GM23248 (cell line): ENCODE results near the gene GALNT18. TPM values are rescaled to one million over a fixed set of nuclear protein-coding genes. Genes with fewer than 3 reads are reported as not detected.

Experiments used
- DNase-seq: peaks from one replicate; pipeline ENCODE4 v3.0.0-alpha.2; 2015
- H2AFZ ChIP-seq: fragments of 200-600 bp; sonication (generic); 2 replicates; pipeline ENCODE4 v1.6.1; 2016; ENCODE audit warnings: antibody characterized with exemption
- H3F3A ChIP-seq: fragments of 200-600 bp; sonication (generic); 2 replicates; pipeline ENCODE4 v1.6.1; 2016; ENCODE audit warnings: mild to moderate bottlenecking, antibody characterized with exemption, mixed run types; ENCODE audit not compliant: insufficient read depth
- H3K27ac ChIP-seq: fragments of 200-600 bp; sonication (generic); 2 replicates; pipeline ENCODE4 v1.5.1; 2016; ENCODE audit warnings: mild to moderate bottlenecking
- H3K27me3 ChIP-seq: fragments of 200-600 bp; sonication (generic); replicated peaks from 2 replicates; pipeline ENCODE4 v1.6.1; 2016; ENCODE audit warnings: mild to moderate bottlenecking; ENCODE audit not compliant: insufficient read depth
- H3K36me3 ChIP-seq: fragments of 200-600 bp; sonication (generic); 2 replicates; pipeline ENCODE4 v1.6.1; 2016; ENCODE audit warnings: low read depth, mild to moderate bottlenecking
- H3K4me1 ChIP-seq: fragments of 200-600 bp; sonication (generic); 2 replicates; pipeline ENCODE4 v1.6.1; 2016; ENCODE audit warnings: mild to moderate bottlenecking; ENCODE audit not compliant: insufficient read depth
- H3K4me2 ChIP-seq: fragments of 200-600 bp; sonication (generic); one replicate; pipeline ENCODE4 v1.6.1; 2016; ENCODE audit warnings: mild to moderate bottlenecking; ENCODE audit not compliant: unreplicated experiment
- H3K4me3 ChIP-seq: fragments of 200-600 bp; sonication (generic); 2 replicates; pipeline ENCODE4 v1.5.1; 2016; ENCODE audit warnings: mild to moderate bottlenecking
- H3K79me2 ChIP-seq: fragments of 200-600 bp; sonication (generic); 2 replicates; pipeline ENCODE4 v1.6.1; 2016; ENCODE audit warnings: mild to moderate bottlenecking; ENCODE audit not compliant: insufficient read depth
- H3K9ac ChIP-seq: fragments of 200-600 bp; sonication (generic); 2 replicates; pipeline ENCODE4 v1.6.1; 2016; ENCODE audit warnings: mild to moderate bottlenecking
- H3K9me2 ChIP-seq: fragments of 200-600 bp; sonication (generic); 2 replicates; pipeline ENCODE4 v1.6.1; 2016; ENCODE audit warnings: mixed run types, mild to moderate bottlenecking, moderate library complexity; ENCODE audit not compliant: insufficient read depth
- H3K9me3 ChIP-seq: fragments of 200-600 bp; sonication (generic); one replicate; pipeline ENCODE4 v1.6.1; 2017; ENCODE audit warnings: low read depth
- H4K20me1 ChIP-seq: fragments of 200-600 bp; sonication (generic); 2 replicates; pipeline ENCODE4 v1.6.0; 2016; ENCODE audit not compliant: insufficient read depth
- EZH2 ChIP-seq: fragments of 200-600 bp; sonication (generic); IDR thresholded peaks from 2 replicates; pipeline ENCODE4 v1.6.1; 2018; ENCODE audit warnings: antibody characterized with exemption, mild to moderate bottlenecking; ENCODE audit not compliant: insufficient read depth, poor library complexity, severe bottlenecking
- EZH2phosphoT487 ChIP-seq: fragments of 200-600 bp; sonication (generic); IDR thresholded peaks from 2 replicates; pipeline ENCODE4 v1.6.1; 2018; ENCODE audit warnings: antibody characterized with exemption, moderate library complexity, mild to moderate bottlenecking, low read depth; ENCODE audit not compliant: insufficient read depth
- WGBS, 2 experiments: methylation state at CpG; one replicate each; pipeline ENCODE4 v1.1.6; 2015 to 2017; ENCODE audit warnings: low lambda C conversion rate in 2 of 2, low coverage in 1 of 2; ENCODE audit errors: missing lambda C conversion rate in 2 of 2; 5-methylcytosine and 5-hydroxymethylcytosine counted together
- in situ Hi-C: fragments of 300-500 bp; cut with MboI; formaldehyde crosslinking; loops from 2 replicates; pipeline ENCODE4 v1.15.0; 2020
- polyA plus RNA-seq: library from polyadenylated mRNA; unstranded; fragments of >200 nt; fragmentation: Nextera tagmentation; extraction: Ambion mirVana; gene quantifications from 2 replicates; pipeline ENCODE4 v1.2.1, GENCODE V29; 2016
- total RNA-seq: library from RNA; depleted of rRNA; stranded (reverse); fragments of >200 nt; shearing (Covaris generic); gene quantifications from 2 replicates; pipeline ENCODE4 v1.2.3, GENCODE V29; 2014

Gene GALNT18
- total and polyA plus RNA-seq, 2 experiments from 2014 or later: 4.1 to 5.6 TPM

GRCh38 chr11:11246166-11246565 is 375.6 kb downstream of the GALNT18 start:
- H4K20me1 ChIP-seq: no peaks in the 10 kb centered on the region
- no peaks in the 10 kb centered on the region for H3K36me3 ChIP-seq
- DNase-seq: no peak
- no peaks in the 10 kb centered on the region for H3K79me2 ChIP-seq
- 0 out of 2 replicates have a peak, but pooled peaks cover 4% of the 10 kb centered on the region for H3F3A ChIP-seq
- TF ChIP-seq EZH2phosphoT487 (no peak), EZH2 (no peak)
- H3K9me3 ChIP-seq: no peaks in the 10 kb centered on the region
- no peak overlapping the region for H3K4me3 ChIP-seq
- H3K4me1 ChIP-seq: no peaks in the 10 kb centered on the region
- no peak overlapping the region for H2AFZ ChIP-seq
- no peak overlapping the region for H3K9ac ChIP-seq
- no peaks in the 10 kb centered on the region for H3K9me2 ChIP-seq
- WGBS, 2 experiments: 38 to 43% methylated on average over 1 of the region's 1 CpG
- no peak overlapping the region for H3K27ac ChIP-seq
- in situ Hi-C loops: no loop called here
- H3K27me3 ChIP-seq: peaks cover 36% of the 10 kb centered on the region; the same call in 1 of the 2 replicates
- H3K4me2 ChIP-seq: no peak overlapping the region

GRCh38 chr11:11245453-11245852 is 376.4 kb downstream of the GALNT18 start:
- Histone ChIP-seq H3K4me1 (no peaks in the 10 kb centered on the region), H3K27ac (no peak overlapping the region), H3K9me3 (no peaks in the 10 kb centered on the region), H3K36me3 (no peaks in the 10 kb centered on the region), H2AFZ (no peak overlapping the region), H3K9me2 (no peaks in the 10 kb centered on the region), H4K20me1 (no peaks in the 10 kb centered on the region), H3F3A (0 out of 2 replicates have a peak, but pooled peaks cover 4% of the 10 kb centered on the region), H3K4me2 (no peak overlapping the region), H3K9ac (no peak overlapping the region), H3K79me2 (no peaks in the 10 kb centered on the region), H3K27me3 (peaks cover 36% of the 10 kb centered on the region; the same call in 1 of the 2 replicates), H3K4me3 (no peak overlapping the region)
- in situ Hi-C loops: no loop called here
- peak; percentile 25 for DNase-seq
- TF ChIP-seq EZH2: no peak
- no peak for TF ChIP-seq EZH2phosphoT487
- WGBS, 2 experiments: 2 to 9% methylated on average over 3 of the region's 3 CpGs

GRCh38 chr11:11244470-11245080 is 377.2 kb downstream of the GALNT18 start:
- H3K79me2 ChIP-seq: no peaks in the 10 kb centered on the region
- TF ChIP-seq EZH2: no peak
- no peak for TF ChIP-seq EZH2phosphoT487
- in situ Hi-C loops: no loop called here
- no peaks in the 10 kb centered on the region for H4K20me1 ChIP-seq
- H3K36me3 ChIP-seq: no peaks in the 10 kb centered on the region
- peaks cover 27% of the 10 kb centered on the region; the same call in 1 of the 2 replicates for H3K27me3 ChIP-seq
- no peak overlapping the region for H3K4me2 ChIP-seq
- no peak overlapping the region for H3K4me3 ChIP-seq
- DNase-seq: no peak
- H3K27ac ChIP-seq: no peak overlapping the region
- 0 out of 2 replicates have a peak, but pooled peaks cover 4% of the 10 kb centered on the region for H3F3A ChIP-seq
- no peak overlapping the region for H2AFZ ChIP-seq
- no peaks in the 10 kb centered on the region for H3K4me1 ChIP-seq
- no peaks in the 10 kb centered on the region for H3K9me2 ChIP-seq
- H3K9me3 ChIP-seq: no peaks in the 10 kb centered on the region
- no peak overlapping the region for H3K9ac ChIP-seq
- 32 to 33% methylated on average over 2 of the region's 2 CpGs for WGBS, 2 experiments

- Histone ChIP-seq H3K79me2 (no peaks in the 10 kb centered on the region), H3K9me3 (no peaks in the 10 kb centered on the region), H3K27ac (no peak overlapping the region), H4K20me1 (no peaks in the 10 kb centered on the region), H3K4me2 (no peak overlapping the region), H3K9me2 (no peaks in the 10 kb centered on the region), H3K4me3 (no peak overlapping the region), H2AFZ (no peak overlapping the region), H3K9ac (no peak overlapping the region), H3K36me3 (no peaks in the 10 kb centered on the region), H3K4me1 (no peaks in the 10 kb centered on the region), H3F3A (0 out of 2 replicates have a peak, but pooled peaks cover 4% of the 10 kb centered on the region), H3K27me3 (peaks cover 24% of the 10 kb centered on the region; the same call in 1 of the 2 replicates)
- 13 to 15% methylated on average over 9 of the region's 9 CpGs for WGBS, 2 experiments
- peak; percentile 51 for DNase-seq
- in situ Hi-C loops: no loop called here
- no peak for TF ChIP-seq EZH2
- no peak for TF ChIP-seq EZH2phosphoT487
Measured at GRCh38 chr11:11243590-11244469, 378.0 kb downstream of the GALNT18 start.
